Tibial artery (tissue), 4 donors: ENCODE results near the gene B4GALNT4.
"Not testable (repeated sequence)": the region's sequence is repeated elsewhere in the genome, so short reads cannot be mapped to it uniquely, and the experiment has no call there.

ENCODE experiments used
- DNase-seq, 2 donors: peaks; one replicate each; pipeline ENCODE4 v3.0.0-alpha.2; 2019
- H3K27ac ChIP-seq, 2 donors: fragments of 200-600 bp; sonication (generic) in 1 of 2; 1 replicate in 1 of 2; 2 replicates in 1 of 2; pipeline ENCODE4 v1.5.1; 2018 to 2019; ENCODE audit warnings: mild to moderate bottlenecking in 1 of 2
- H3K27me3 ChIP-seq, 2 donors: fragments of 200-600 bp; sonication (generic) in 1 of 2; one replicate each; pipeline versions ENCODE4 v1.5.1 to v1.6.0; 2016 to 2019
- H3K36me3 ChIP-seq, 3 donors: fragments of 200-600 bp; sonication (generic) in 2 of 3; one replicate each; pipeline ENCODE4 v1.5.1; 2016 to 2019; ENCODE audit warnings: mild to moderate bottlenecking in 2 of 3
- H3K4me1 ChIP-seq, 4 donors: fragments of 200-600 bp; sonication (generic) in 2 of 4; 1 replicate in 3 of 4; 2 replicates in 1 of 4; pipeline ENCODE4 v1.5.1; 2016 to 2019
- H3K4me3 ChIP-seq, 2 donors: fragments of 200-600 bp; sonication (generic) in 1 of 2; 1 replicate in 1 of 2; 2 replicates in 1 of 2; pipeline ENCODE4 v1.5.1; 2018 to 2019; ENCODE audit warnings: mild to moderate bottlenecking in 2 of 2
- H3K9me3 ChIP-seq, 3 donors: fragments of 200-600 bp; sonication (generic) in 1 of 3; one replicate each; pipeline ENCODE4 v1.5.1; 2016 to 2019
- CTCF ChIP-seq, 2 experiments: fragments of 200-600 bp in 1 of 2; fragments of 450-650 bp in 1 of 2; IDR thresholded peaks; one replicate each; pipeline ENCODE4 v1.5.1; 2017 to 2019; ENCODE audit warnings: antibody characterized with exemption in 2 of 2, mild to moderate bottlenecking in 1 of 2, moderate library complexity in 1 of 2
- intact Hi-C: fragments of 100-400 bp; cut with DNase I; formaldehyde crosslinking; loops from one replicate; pipeline ENCODE4 v1.15.0; 2023; ENCODE audit warnings: low total_unique reads

The B4GALNT4 gene

DNA sequence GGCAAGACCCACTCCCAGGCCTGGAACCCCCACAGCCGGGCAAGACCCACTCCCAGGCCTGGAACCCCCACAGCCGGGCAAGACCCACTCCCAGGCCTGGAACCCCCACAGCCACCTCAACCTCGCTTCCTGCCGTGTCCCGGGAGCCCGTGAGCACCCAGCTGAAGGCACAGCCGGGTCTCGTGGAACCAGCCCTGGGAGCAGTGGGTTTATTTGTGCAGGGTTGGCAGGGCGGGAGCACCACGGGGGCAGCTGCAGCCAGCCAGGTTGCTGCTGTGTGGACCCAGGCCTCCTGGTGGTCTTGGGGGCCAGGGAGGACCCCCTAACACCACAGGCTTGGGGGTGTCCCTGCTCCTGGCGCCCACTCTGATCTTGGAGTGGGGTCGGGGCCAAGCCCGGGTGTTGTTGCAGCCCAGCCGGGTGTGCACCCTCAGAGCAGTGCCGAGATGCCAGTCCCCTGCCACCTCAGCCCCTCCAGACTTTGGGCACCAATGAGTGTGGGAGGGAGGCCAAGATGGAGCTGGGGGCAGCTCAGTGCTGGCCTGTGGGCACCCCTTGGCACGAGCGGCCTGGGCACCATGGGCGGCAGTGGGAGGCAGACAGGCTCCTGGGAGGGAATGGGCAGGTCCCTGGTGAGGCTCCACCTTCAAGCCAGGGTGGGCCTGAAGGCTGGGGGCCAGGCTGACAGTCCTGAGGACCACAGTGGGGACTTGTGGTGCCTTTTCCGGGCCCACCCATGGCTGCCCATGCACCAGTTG, 16.5 kb downstream of the B4GALNT4 start:
- Histone ChIP-seq H3K36me3 (no peaks in the 10 kb centered on the region), H3K9me3 (peaks cover 0 to 12% (median 11%) of the 10 kb centered on the region in 3 donors), H3K27me3 (peaks cover 0 to 21% of the 10 kb centered on the region in 2 donors), H3K4me3 (no peak overlapping the region), H3K27ac (no peak overlapping the region), H3K4me1 (no peaks in the 10 kb centered on the region)
- intact Hi-C loops: no loop called here
- no peak for TF ChIP-seq CTCF (IDR thresholded peaks at IDR 0.05)
- no peak for DNase-seq

- H3K9me3 ChIP-seq: peaks cover 0 to 12% (median 11%) of the 10 kb centered on the region in 3 donors
- no peak for TF ChIP-seq CTCF (IDR thresholded peaks at IDR 0.05)
- no peaks in the 10 kb centered on the region for H3K4me1 ChIP-seq
- H3K4me3 ChIP-seq: no peak overlapping the region
- DNase-seq: no peak
- no peaks in the 10 kb centered on the region for H3K36me3 ChIP-seq
- H3K27ac ChIP-seq: no peak overlapping the region
- intact Hi-C loops: no loop called here
- peaks cover 0 to 24% of the 10 kb centered on the region in 2 donors for H3K27me3 ChIP-seq
These were observed 17.2 kb downstream of the B4GALNT4 start for GRCh38 chr11:386483-386882.

DNA sequence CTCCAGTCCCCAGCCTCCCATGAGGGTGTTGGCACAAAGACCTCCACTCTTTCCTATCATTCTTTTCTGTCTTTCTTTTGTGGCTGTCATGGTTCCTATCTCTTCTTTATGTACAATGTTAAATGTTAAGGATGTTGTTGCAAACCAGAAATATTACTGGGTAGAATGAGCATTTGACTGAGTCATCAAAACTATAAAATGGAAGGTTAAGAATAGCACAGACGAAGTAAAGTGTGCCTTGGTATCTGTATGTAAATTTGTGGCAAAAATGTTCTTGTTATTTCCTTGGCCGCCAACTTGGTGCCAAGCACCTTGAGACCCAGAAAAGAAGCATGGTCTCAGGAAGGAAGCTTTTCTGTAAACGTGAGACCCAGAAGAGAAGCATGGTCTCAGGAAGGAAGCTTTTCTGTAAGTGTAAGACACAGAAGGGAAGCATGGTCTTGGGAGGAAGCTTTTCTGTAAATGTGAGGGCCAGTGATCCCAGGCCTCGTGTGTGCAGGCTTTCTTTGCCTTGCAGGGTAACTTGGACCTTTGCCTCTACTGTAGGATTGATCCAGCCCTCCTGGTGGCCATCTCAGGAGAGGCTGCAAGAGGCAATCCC, 18.0 kb downstream of the B4GALNT4 start:
- peaks cover 0 to 24% of the 10 kb centered on the region in 2 donors for H3K27me3 ChIP-seq
- no peak overlapping the region for H3K4me3 ChIP-seq
- no peaks in the 10 kb centered on the region for H3K36me3 ChIP-seq
- no peak overlapping the region for H3K27ac ChIP-seq
- DNase-seq: no peak
- intact Hi-C loops: no loop called here
- peaks cover 0 to 12% (median 11%) of the 10 kb centered on the region in 3 donors for H3K9me3 ChIP-seq
- TF ChIP-seq CTCF (IDR thresholded peaks at IDR 0.05): no peak
- H3K4me1 ChIP-seq: no peaks in the 10 kb centered on the region

DNA sequence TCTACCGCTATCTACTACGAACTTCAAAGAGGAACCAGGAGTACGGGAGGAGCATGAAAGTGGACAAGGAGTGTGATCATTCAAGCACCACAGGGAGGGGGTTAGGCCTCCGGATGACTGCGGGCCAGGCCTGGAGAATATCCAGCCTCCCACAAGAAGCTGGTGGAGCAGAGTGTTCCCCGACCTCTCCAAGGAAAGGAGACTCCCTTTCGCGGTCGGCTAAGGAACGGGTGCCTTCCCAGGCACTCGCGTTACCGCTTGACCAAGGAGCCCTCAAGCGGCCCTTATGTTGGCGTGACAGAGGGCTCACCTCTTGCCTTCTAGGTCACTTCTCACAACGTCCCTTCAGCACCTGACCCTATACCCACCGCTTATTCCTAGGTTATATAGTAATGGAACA, 20.1 kb downstream of the B4GALNT4 start:
- H3K4me1 ChIP-seq, H3K4me3 ChIP-seq, intact Hi-C loops, DNase-seq, H3K27ac ChIP-seq, H3K36me3 ChIP-seq: not testable (repeated sequence)
- Histone ChIP-seq H3K27me3 (peaks cover 0 to 40% of the 10 kb centered on the region in 2 donors), H3K9me3 (peaks cover 0 to 12% (median 11%) of the 10 kb centered on the region in 3 donors)

DNA sequence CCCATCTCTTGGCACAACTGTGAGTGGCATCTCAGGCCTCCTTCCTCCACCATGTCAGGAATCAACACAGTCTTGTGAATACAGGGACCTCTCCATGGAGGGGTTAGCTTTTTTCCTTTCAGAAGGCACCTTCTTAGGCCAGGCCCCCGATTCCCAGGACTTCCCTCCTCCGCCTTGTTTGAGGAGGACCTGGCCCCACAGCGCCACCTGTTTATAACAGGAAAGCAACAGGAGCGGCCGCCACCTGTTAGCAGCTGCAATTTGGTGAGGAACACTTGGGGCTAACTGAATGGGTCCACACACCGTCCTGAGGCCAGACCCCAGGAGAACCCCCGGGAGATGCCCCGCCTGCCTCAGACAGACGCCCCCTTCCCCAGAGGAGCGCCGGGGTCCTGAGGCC, 20.9 kb downstream of the B4GALNT4 start:
- TF ChIP-seq CTCF (IDR thresholded peaks at IDR 0.05): no peak
- intact Hi-C loops: no loop called here
- no peak overlapping the region for H3K27ac ChIP-seq
- no peaks in the 10 kb centered on the region for H3K36me3 ChIP-seq
- DNase-seq: no peak
- H3K4me1 ChIP-seq: peaks cover 0 to 11% (median 0%) of the 10 kb centered on the region in 4 donors
- H3K9me3 ChIP-seq: peaks cover 0 to 12% (median 11%) of the 10 kb centered on the region in 3 donors
- no peak overlapping the region for H3K4me3 ChIP-seq
- peaks cover 0 to 49% of the 10 kb centered on the region in 2 donors for H3K27me3 ChIP-seq
